Measurements from ENCODE around the gene TECTB.

Gene TECTB

GRCh38 chr10:112336556-112337201 is 53.5 kb downstream of the TECTB start:
- Histone ChIP-seq H3K9me3 (ENCODE audit: insufficient read depth, low read length) (no peaks in the 10 kb centered on the region), H3K79me2 (ENCODE audit: low read length) (no peaks in the 10 kb centered on the region), H3K36me3 (replicated peaks; ENCODE audit: low read depth, low read length) (no peaks in the 10 kb centered on the region), H3K27ac (ENCODE audit: low read length) (no peak overlapping the region), H3K4me2 (ENCODE audit: low read length) (no peak overlapping the region), H3K27me3 (ENCODE audit: low read depth, low read length) (peaks cover 3% of the 10 kb centered on the region; the same call in 1 of the 2 replicates), H4K20me1 (ENCODE audit: insufficient read depth, low read length) (no peaks in the 10 kb centered on the region), H3K4me3 (ENCODE audit: low read length) (no peak overlapping the region), H3K9ac (ENCODE audit: low read length) (no peak overlapping the region), H3K4me1 (ENCODE audit: low read length) (no peaks in the 10 kb centered on the region), H2AFZ (ENCODE audit: low read depth, low read length) (no peak overlapping the region)
- TF ChIP-seq EZH2phosphoT487 (IDR thresholded peaks at IDR 0.05; ENCODE audit: low read depth): no peak

DNA sequence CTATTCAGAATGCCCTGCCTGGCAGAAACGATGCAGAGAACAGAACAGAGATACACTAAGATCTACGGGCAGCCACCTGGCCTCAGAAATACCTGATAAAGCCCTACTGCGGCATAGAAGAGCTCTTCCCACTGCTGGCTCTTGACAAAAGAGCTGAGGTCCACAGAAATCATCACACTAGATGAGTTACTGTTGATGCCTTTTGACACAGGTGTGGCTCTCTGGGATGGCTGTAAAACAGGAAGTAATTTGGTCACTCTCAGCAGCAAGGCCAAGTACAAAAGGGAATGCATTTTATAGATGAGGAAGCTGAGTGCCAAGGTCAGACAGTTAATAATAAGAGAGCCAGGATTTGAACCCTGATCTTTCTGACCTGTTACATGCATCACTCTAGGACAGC is 55.8 kb downstream of the TECTB start:
- Histone ChIP-seq H3K27ac (ENCODE audit: low read length) (no peak overlapping the region), H4K20me1 (ENCODE audit: insufficient read depth, low read length) (no peaks in the 10 kb centered on the region), H3K4me1 (ENCODE audit: low read length) (no peaks in the 10 kb centered on the region), H3K36me3 (replicated peaks; ENCODE audit: low read depth, low read length) (no peaks in the 10 kb centered on the region), H3K27me3 (ENCODE audit: low read depth, low read length) (no peaks in the 10 kb centered on the region), H3K9ac (ENCODE audit: low read length) (no peak overlapping the region), H2AFZ (ENCODE audit: low read depth, low read length) (no peak overlapping the region), H3K79me2 (ENCODE audit: low read length) (no peaks in the 10 kb centered on the region), H3K9me3 (ENCODE audit: insufficient read depth, low read length) (no peaks in the 10 kb centered on the region), H3K4me3 (ENCODE audit: low read length) (no peak overlapping the region), H3K4me2 (ENCODE audit: low read length) (no peak overlapping the region)
- TF ChIP-seq EZH2phosphoT487 (IDR thresholded peaks at IDR 0.05; ENCODE audit: low read depth): no peak
- TF ChIP-seq, protein P1, sequence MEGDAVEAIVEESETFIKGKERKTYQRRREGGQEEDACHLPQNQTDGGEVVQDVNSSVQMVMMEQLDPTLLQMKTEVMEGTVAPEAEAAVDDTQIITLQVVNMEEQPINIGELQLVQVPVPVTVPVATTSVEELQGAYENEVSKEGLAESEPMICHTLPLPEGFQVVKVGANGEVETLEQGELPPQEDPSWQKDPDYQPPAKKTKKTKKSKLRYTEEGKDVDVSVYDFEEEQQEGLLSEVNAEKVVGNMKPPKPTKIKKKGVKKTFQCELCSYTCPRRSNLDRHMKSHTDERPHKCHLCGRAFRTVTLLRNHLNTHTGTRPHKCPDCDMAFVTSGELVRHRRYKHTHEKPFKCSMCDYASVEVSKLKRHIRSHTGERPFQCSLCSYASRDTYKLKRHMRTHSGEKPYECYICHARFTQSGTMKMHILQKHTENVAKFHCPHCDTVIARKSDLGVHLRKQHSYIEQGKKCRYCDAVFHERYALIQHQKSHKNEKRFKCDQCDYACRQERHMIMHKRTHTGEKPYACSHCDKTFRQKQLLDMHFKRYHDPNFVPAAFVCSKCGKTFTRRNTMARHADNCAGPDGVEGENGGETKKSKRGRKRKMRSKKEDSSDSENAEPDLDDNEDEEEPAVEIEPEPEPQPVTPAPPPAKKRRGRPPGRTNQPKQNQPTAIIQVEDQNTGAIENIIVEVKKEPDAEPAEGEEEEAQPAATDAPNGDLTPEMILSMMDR (IDR thresholded peaks at IDR 0.05; ENCODE audit: low read depth, low read length): no peak

DNA sequence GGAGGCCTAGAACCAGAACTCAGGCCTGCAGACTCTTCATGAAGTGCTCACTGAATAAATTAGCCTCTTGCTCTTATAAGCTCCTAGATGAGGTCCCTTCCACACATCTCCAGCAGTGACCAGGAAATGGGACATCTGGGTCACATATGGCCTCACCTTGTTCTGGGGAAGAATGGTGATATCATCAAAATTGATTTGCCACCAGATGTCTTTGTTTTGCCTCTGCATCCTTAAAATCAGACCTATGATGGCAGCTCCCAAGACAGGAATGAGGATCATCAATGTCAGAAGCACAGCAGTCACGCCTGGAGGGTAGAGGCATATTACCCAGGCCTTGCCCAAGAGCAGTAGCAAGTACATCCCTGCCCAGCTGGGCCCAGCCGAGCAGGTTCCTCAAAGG is 57.4 kb downstream of the TECTB start:
- Histone ChIP-seq H3K36me3 (replicated peaks; ENCODE audit: low read depth, low read length) (no peaks in the 10 kb centered on the region), H4K20me1 (ENCODE audit: insufficient read depth, low read length) (no peaks in the 10 kb centered on the region), H3K4me1 (ENCODE audit: low read length) (no peaks in the 10 kb centered on the region), H3K27me3 (ENCODE audit: low read depth, low read length) (no peaks in the 10 kb centered on the region), H2AFZ (ENCODE audit: low read depth, low read length) (no peak overlapping the region), H3K9ac (ENCODE audit: low read length) (no peak overlapping the region), H3K4me3 (ENCODE audit: low read length) (no peak overlapping the region), H3K4me2 (ENCODE audit: low read length) (no peak overlapping the region), H3K9me3 (ENCODE audit: insufficient read depth, low read length) (no peaks in the 10 kb centered on the region), H3K27ac (ENCODE audit: low read length) (no peak overlapping the region), H3K79me2 (ENCODE audit: low read length) (no peaks in the 10 kb centered on the region)
- TF ChIP-seq EZH2phosphoT487 (IDR thresholded peaks at IDR 0.05; ENCODE audit: low read depth): no peak
- TF ChIP-seq, protein P1 (IDR thresholded peaks at IDR 0.05; ENCODE audit: low read depth, low read length): no peak

- Histone ChIP-seq H3K4me1 (ENCODE audit: low read length) (no peaks in the 10 kb centered on the region), H3K9me3 (ENCODE audit: insufficient read depth, low read length) (no peaks in the 10 kb centered on the region), H3K4me2 (ENCODE audit: low read length) (no peak overlapping the region), H3K4me3 (ENCODE audit: low read length) (no peak overlapping the region), H3K9ac (ENCODE audit: low read length) (no peak overlapping the region), H3K36me3 (replicated peaks; ENCODE audit: low read depth, low read length) (no peaks in the 10 kb centered on the region), H2AFZ (ENCODE audit: low read depth, low read length) (no peak overlapping the region), H3K79me2 (ENCODE audit: low read length) (no peaks in the 10 kb centered on the region), H4K20me1 (ENCODE audit: insufficient read depth, low read length) (no peaks in the 10 kb centered on the region), H3K27ac (ENCODE audit: low read length) (no peak overlapping the region), H3K27me3 (ENCODE audit: low read depth, low read length) (no peaks in the 10 kb centered on the region)
- TF ChIP-seq, protein P1 (IDR thresholded peaks at IDR 0.05; ENCODE audit: low read depth, low read length): no peak
- TF ChIP-seq EZH2phosphoT487 (IDR thresholded peaks at IDR 0.05; ENCODE audit: low read depth): no peak
Measured at GRCh38 chr10:112343056-112343806, 60.0 kb downstream of the TECTB start.

Measured in OCI-LY3 (cell line).